GM12872 (cell line): ENCODE results near the gene GRIN2B.

Source experiments
- CTCF ChIP-seq: IDR thresholded peaks from 3 replicates; pipeline ENCODE4 v1.5.1; 2011; ENCODE audit warnings: low read depth, mild to moderate bottlenecking, low read length, moderate library complexity; ENCODE audit not compliant: insufficient read depth

Gene GRIN2B

GRCh38 chr12:13981296-13981962 is at the start of gene GRIN2B:
TSS of gene GRIN2B (minus strand) at chr12:13981602. CDS start at chr12:13866208, 115,394 bp downstream.
- TF ChIP-seq CTCF: no peak

DNA sequence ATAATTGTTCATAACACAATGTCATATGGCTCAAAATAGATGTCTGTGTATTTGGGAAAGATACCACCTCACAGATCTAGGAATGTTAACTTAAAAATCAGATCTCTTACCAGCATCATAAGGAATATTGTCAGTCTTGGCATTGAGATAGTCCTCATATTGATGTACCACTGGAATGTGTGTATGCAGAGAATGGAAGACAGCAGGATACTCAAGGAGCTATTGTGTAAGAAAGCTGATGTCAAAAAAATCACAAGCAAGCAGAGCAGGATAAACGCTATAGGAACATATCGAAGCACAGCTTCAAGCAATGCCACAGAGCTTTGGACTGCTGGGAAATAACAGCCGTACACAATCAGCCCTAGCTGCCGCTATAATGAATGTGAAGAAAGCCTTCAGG is 45.1 kb upstream of the GRIN2B start:
- no peak for TF ChIP-seq CTCF

GRCh38 chr12:14024591-14024990 is 43.2 kb upstream of the GRIN2B start:
- TF ChIP-seq CTCF: no peak

DNA sequence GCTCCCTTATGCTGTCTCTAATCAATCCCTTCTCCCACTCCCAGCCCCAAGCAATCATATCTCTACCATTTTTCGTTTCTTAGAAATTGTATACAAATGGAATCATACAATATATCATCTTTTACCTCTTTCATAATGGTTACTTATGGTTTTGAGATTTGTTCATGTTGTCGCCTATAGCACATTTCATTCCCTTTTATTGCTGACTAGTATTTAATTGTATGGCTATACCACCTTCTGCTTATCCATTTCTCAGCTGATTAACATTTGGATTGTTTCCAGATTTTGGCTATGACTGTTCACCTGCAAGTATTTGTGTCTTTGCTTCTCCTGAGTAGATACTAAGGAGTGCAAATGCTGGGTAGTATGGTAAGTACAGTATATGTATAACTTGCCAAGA is 36.7 kb upstream of the GRIN2B start:
- no peak for TF ChIP-seq CTCF

- TF ChIP-seq CTCF: no peak
Measured at GRCh38 chr12:14010989-14011388, 29.6 kb upstream of the GRIN2B start.

DNA sequence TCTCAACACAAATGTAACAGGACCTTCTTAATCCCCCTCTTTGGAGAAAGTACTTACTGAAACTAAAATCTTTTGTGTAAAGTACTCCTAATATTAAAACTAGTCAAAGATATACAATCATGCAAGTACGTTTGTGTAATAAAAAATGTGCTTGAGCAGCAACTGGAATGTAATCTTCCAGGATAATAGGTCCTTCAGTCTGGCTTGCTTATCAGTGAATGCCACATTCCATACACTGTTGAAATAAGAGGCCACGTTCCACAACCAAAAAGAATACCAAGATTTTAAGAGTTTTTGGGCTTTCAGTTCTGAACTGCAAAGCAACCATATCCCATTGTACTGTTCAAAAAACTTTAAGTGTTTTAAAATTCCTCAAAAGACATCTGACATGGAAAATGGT is 26.2 kb upstream of the GRIN2B start:
- TF ChIP-seq CTCF: no peak

- no peak for TF ChIP-seq CTCF
Measured at GRCh38 chr12:13992585-13992984, 11.2 kb upstream of the GRIN2B start.
